ENCODE measurements around the gene MAGEF1. TPM values are rescaled to one million over a fixed set of nuclear protein-coding genes. Genes with fewer than 3 reads are reported as not detected.

The MAGEF1 gene
- total and polyA plus RNA-seq, 2 experiments from 2014 or later = 66.5 to 88.7 TPM

DNA sequence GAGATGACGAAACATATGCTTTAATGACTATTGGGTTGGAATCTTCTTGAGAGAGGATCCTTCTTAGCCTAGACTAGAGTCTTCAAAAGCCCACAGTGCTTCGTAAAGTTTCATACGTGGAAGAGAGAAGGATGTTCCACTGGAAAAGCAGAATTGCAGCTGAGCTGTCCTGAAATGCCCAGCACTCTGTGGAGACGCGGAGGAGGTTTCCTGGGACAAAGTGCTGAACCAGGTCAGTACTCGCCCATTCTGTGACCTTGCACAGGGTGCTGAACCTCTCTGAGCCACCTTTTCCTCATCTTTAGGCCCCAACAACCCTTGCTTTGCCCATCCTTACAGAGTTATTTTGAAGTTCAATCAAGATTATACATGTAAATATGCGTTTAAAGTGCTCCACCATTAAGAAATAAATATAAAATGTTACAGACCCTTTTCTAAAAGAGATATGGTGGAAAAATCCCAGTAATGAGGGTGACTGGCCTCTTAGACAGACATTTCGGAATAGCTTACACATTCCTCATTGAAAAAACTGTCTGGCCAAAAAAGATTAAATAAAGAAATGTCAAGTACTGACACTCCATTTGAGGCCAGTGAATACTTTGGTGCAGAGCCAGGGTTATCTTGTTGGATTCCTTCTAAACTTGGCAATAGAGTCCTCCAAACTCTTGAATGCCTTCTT, 4.2 kb upstream of the MAGEF1 start (continued):
- TF ChIP-seq, protein P1, sequence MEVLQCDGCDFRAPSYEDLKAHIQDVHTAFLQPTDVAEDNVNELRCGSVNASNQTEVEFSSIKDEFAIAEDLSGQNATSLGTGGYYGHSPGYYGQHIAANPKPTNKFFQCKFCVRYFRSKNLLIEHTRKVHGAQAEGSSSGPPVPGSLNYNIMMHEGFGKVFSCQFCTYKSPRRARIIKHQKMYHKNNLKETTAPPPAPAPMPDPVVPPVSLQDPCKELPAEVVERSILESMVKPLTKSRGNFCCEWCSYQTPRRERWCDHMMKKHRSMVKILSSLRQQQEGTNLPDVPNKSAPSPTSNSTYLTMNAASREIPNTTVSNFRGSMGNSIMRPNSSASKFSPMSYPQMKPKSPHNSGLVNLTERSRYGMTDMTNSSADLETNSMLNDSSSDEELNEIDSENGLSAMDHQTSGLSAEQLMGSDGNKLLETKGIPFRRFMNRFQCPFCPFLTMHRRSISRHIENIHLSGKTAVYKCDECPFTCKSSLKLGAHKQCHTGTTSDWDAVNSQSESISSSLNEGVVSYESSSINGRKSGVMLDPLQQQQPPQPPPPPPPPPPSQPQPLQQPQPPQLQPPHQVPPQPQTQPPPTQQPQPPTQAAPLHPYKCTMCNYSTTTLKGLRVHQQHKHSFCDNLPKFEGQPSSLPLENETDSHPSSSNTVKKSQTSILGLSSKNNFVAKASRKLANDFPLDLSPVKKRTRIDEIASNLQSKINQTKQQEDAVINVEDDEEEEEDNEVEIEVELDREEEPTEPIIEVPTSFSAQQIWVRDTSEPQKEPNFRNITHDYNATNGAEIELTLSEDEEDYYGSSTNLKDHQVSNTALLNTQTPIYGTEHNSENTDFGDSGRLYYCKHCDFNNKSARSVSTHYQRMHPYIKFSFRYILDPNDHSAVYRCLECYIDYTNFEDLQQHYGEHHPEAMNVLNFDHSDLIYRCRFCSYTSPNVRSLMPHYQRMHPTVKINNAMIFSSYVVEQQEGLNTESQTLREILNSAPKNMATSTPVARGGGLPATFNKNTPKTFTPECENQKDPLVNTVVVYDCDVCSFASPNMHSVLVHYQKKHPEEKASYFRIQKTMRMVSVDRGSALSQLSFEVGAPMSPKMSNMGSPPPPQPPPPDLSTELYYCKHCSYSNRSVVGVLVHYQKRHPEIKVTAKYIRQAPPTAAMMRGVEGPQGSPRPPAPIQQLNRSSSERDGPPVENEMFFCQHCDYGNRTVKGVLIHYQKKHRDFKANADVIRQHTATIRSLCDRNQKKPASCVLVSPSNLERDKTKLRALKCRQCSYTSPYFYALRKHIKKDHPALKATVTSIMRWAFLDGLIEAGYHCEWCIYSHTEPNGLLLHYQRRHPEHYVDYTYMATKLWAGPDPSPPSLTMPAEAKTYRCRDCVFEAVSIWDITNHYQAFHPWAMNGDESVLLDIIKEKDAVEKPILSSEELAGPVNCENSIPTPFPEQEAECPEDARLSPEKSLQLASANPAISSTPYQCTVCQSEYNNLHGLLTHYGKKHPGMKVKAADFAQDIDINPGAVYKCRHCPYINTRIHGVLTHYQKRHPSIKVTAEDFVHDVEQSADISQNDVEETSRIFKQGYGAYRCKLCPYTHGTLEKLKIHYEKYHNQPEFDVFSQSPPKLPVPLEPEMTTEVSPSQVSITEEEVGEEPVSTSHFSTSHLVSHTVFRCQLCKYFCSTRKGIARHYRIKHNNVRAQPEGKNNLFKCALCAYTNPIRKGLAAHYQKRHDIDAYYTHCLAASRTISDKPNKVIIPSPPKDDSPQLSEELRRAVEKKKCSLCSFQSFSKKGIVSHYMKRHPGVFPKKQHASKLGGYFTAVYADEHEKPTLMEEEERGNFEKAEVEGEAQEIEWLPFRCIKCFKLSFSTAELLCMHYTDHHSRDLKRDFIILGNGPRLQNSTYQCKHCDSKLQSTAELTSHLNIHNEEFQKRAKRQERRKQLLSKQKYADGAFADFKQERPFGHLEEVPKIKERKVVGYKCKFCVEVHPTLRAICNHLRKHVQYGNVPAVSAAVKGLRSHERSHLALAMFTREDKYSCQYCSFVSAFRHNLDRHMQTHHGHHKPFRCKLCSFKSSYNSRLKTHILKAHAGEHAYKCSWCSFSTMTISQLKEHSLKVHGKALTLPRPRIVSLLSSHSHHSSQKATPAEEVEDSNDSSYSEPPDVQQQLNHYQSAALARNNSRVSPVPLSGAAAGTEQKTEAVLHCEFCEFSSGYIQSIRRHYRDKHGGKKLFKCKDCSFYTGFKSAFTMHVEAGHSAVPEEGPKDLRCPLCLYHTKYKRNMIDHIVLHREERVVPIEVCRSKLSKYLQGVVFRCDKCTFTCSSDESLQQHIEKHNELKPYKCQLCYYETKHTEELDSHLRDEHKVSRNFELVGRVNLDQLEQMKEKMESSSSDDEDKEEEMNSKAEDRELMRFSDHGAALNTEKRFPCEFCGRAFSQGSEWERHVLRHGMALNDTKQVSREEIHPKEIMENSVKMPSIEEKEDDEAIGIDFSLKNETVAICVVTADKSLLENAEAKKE (CRISPR knock-in tag; IDR thresholded peaks at IDR 0.05) = no peak
- TF ChIP-seq EZH2 (IDR thresholded peaks at IDR 0.05; ENCODE audit: low read depth, unreplicated experiment) = no peak
- TF ChIP-seq NANOG (IDR thresholded peaks at IDR 0.05; ENCODE audit: borderline replicate concordance) = no peak
- TF ChIP-seq, protein P2, sequence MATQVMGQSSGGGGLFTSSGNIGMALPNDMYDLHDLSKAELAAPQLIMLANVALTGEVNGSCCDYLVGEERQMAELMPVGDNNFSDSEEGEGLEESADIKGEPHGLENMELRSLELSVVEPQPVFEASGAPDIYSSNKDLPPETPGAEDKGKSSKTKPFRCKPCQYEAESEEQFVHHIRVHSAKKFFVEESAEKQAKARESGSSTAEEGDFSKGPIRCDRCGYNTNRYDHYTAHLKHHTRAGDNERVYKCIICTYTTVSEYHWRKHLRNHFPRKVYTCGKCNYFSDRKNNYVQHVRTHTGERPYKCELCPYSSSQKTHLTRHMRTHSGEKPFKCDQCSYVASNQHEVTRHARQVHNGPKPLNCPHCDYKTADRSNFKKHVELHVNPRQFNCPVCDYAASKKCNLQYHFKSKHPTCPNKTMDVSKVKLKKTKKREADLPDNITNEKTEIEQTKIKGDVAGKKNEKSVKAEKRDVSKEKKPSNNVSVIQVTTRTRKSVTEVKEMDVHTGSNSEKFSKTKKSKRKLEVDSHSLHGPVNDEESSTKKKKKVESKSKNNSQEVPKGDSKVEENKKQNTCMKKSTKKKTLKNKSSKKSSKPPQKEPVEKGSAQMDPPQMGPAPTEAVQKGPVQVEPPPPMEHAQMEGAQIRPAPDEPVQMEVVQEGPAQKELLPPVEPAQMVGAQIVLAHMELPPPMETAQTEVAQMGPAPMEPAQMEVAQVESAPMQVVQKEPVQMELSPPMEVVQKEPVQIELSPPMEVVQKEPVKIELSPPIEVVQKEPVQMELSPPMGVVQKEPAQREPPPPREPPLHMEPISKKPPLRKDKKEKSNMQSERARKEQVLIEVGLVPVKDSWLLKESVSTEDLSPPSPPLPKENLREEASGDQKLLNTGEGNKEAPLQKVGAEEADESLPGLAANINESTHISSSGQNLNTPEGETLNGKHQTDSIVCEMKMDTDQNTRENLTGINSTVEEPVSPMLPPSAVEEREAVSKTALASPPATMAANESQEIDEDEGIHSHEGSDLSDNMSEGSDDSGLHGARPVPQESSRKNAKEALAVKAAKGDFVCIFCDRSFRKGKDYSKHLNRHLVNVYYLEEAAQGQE (IDR thresholded peaks at IDR 0.05; ENCODE audit: unreplicated experiment) = no peak
- no peak for TF ChIP-seq STAT1 (IDR thresholded peaks at IDR 0.05; ENCODE audit: unreplicated experiment)
- no peak for TF ChIP-seq ZNF114 (CRISPR knock-in tag; IDR thresholded peaks at IDR 0.05)
- TF ChIP-seq EZH2phosphoT487 (IDR thresholded peaks at IDR 0.05; ENCODE audit: unreplicated experiment) = no peak
- TF ChIP-seq CREB1 (CRISPR knock-in tag; IDR thresholded peaks at IDR 0.05; ENCODE audit: low read depth) = no peak
- TF ChIP-seq JUNB (IDR thresholded peaks at IDR 0.05; ENCODE audit: unreplicated experiment) = no peak
- no peak for TF ChIP-seq ZNF331 (CRISPR knock-in tag; IDR thresholded peaks at IDR 0.05; ENCODE audit: low read depth)
- TF ChIP-seq ETS1 (IDR thresholded peaks at IDR 0.05) = no peak
- no peak for TF ChIP-seq CTCF (conservative IDR thresholded peaks at IDR 0.05; ENCODE audit: low read depth in 2 of 2)
